Upper lobe of right lung (tissue), 1 donor: ENCODE measurements around the gene KCNMA1. TPM values are rescaled to one million over a fixed set of nuclear protein-coding genes. Genes with fewer than 3 reads are reported as not detected.

Experiments
- ATAC-seq: fragments of 200-7000 bp; cut with Tn5 transposase; one replicate; pipeline ENCODE4 v1.9.1; 2020; ENCODE audit warnings: mild to moderate bottlenecking, moderate library complexity
- DNase-seq: peaks from one replicate; pipeline ENCODE4 v3.0.0-alpha.2; 2020
- H3K27ac ChIP-seq: fragments of 200-600 bp; one replicate; pipeline ENCODE4 v1.8.0; 2022
- H3K27me3 ChIP-seq: fragments of 200-600 bp; one replicate; pipeline ENCODE4 v1.8.0; 2022; ENCODE audit warnings: mild to moderate bottlenecking
- H3K36me3 ChIP-seq: fragments of 200-600 bp; one replicate; pipeline ENCODE4 v1.8.0; 2022
- H3K4me1 ChIP-seq: fragments of 200-600 bp; one replicate; pipeline ENCODE4 v1.8.0; 2022
- H3K4me3 ChIP-seq: fragments of 200-600 bp; one replicate; pipeline ENCODE4 v1.8.0; 2022; ENCODE audit warnings: mild to moderate bottlenecking
- H3K9me3 ChIP-seq: fragments of 200-600 bp; one replicate; pipeline ENCODE4 v1.8.0; 2022
- CTCF ChIP-seq: fragments of 200-600 bp; IDR thresholded peaks from one replicate; pipeline ENCODE4 v1.8.0; 2022; ENCODE audit warnings: antibody characterized with exemption
- intact Hi-C: fragments of 100-400 bp; cut with DNase I; formaldehyde crosslinking; loops from one replicate; pipeline ENCODE4 v1.11.0; 2022
- total RNA-seq: library from RNA; stranded (reverse); fragmentation: NEBNext Ultra II Directional; extraction: Animal tissue kit (Norgen Biotek cat#: 25700); gene quantifications from one replicate; pipeline ENCODE4 v1.2.1, GENCODE V29; 2021
- donor health status: DM: no; HTN: yes; CAD: no; lungs with severe emphysema.

KCNMA1 gene
- total RNA-seq, 1 donor from 2014 or later = 26.3 TPM

DNA sequence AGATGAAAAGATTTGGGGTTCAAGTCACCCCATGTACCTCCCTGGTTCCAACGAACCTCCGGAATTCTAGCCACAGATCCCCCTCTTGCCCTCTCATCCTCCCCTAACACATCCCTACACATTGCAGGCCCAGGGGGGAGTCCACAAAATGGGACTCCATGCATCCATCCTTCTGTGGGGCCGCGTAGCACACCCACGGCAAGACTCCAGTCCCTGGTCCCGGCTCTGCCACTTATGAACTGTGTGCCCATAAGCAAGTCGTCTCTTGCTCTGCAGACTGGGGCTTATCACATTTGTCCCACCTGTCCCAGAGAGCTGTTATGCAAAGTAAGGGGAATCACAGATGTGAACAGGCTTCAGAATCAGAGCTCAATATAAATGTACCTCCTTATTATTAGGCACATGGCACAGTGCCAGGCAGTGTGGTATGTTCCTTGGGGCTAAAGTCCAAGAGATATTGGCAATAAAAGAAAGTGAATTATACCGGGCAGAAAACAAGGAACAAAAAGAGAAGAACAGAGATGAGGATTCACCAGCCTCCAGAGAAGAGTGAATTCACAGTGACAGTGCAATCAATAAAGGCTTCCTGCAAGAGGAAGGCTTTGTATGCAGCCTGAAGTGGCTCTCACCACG is 73.9 kb downstream of the KCNMA1 start:
- Histone ChIP-seq H3K4me1 (no peaks in the 10 kb centered on the region), H3K4me3 (no peak overlapping the region), H3K36me3 (no peaks in the 10 kb centered on the region), H3K27me3 (no peaks in the 10 kb centered on the region), H3K27ac (no peak overlapping the region), H3K9me3 (no peaks in the 10 kb centered on the region)
- ATAC-seq (no peak), DNase-seq (no peak)
- intact Hi-C loops = no loop called here
- no peak for TF ChIP-seq CTCF

DNA sequence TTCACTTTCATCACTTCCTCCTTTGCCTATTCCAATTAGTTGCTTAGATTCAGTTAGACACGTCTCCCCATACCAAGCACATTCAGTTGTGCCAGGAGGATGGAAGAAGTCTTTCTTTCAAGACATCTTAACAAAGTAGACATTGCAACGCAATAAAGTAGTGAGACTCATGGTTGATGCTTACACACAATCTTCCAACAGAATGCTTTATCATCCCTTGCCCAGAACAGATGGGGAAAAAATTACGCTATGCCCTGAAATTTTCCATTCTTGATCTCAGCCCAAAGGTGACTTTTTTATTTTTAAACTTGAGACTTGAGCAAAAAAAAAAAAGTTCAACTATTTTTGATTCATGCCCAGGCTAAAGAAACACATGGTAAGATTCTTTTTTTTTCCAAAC is 74.9 kb downstream of the KCNMA1 start:
- Histone ChIP-seq H3K4me3 (no peak overlapping the region), H3K27ac (no peak overlapping the region), H3K9me3 (no peaks in the 10 kb centered on the region), H3K36me3 (no peaks in the 10 kb centered on the region), H3K27me3 (no peaks in the 10 kb centered on the region), H3K4me1 (no peaks in the 10 kb centered on the region)
- ATAC-seq = no peak
- no peak for TF ChIP-seq CTCF
- intact Hi-C loops = no loop called here
- DNase-seq = no peak

DNA sequence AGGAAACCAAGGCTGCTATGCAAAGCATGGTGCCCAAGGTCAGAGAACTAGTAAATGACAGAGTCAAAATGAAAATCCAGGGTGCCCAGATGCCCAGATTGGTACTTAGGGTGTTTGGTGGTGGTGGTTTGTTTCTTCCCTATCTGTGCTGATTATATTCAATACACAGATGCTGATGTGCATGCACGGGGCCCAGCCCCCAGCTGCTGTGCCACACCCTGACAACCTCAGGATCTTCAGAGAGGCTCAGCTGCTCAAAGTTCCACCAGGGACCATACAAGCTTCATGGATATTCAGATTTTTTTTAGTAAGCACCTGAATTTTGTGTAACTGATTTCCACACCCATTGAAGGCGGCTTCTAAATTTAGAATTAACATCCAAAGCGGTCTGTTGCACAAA is 75.6 kb downstream of the KCNMA1 start:
- Histone ChIP-seq H3K9me3 (no peaks in the 10 kb centered on the region), H3K27me3 (no peaks in the 10 kb centered on the region), H3K27ac (no peak overlapping the region), H3K36me3 (no peaks in the 10 kb centered on the region), H3K4me3 (no peak overlapping the region), H3K4me1 (no peaks in the 10 kb centered on the region)
- DNase-seq (no peak), ATAC-seq (no peak)
- no peak for TF ChIP-seq CTCF
- intact Hi-C loops = no loop called here

DNA sequence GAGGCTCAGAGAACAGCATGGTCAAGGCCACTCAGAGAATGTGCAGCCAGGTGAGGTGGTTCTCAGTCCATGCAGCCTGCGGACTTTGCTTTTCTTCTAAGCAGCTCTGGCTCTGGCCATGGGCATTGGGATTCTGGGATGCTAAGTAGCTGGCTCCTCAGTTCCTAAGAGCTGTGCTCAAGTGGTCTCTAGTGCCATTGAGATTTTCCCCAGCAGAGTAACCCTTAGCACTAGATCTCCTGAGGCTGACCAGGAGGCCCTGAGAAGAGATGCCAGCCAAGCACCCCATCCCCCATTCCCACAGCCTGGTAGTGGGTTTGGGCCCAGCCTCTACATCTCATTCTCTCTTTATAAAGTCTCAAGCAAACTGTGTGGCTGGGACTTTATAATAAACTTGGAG is 77.1 kb downstream of the KCNMA1 start:
- no peak overlapping the region for H3K4me3 ChIP-seq
- no peaks in the 10 kb centered on the region for H3K9me3 ChIP-seq
- ATAC-seq = peak; percentile 75
- DNase-seq = no peak
- H3K27ac ChIP-seq = no peak overlapping the region
- peaks cover 3% of the 10 kb centered on the region for H3K4me1 ChIP-seq
- intact Hi-C loops = no loop called here
- H3K36me3 ChIP-seq = no peaks in the 10 kb centered on the region
- no peak for TF ChIP-seq CTCF
- no peaks in the 10 kb centered on the region for H3K27me3 ChIP-seq

- no peaks in the 10 kb centered on the region for H3K27me3 ChIP-seq
- no peak for DNase-seq
- no peak overlapping the region for H3K27ac ChIP-seq
- H3K9me3 ChIP-seq = no peaks in the 10 kb centered on the region
- ATAC-seq = no peak
- no peaks in the 10 kb centered on the region for H3K36me3 ChIP-seq
- intact Hi-C loops = no loop called here
- no peak overlapping the region for H3K4me3 ChIP-seq
- peaks cover 5% of the 10 kb centered on the region for H3K4me1 ChIP-seq
- TF ChIP-seq CTCF = no peak
Measured at GRCh38 chr10:77560052-77560451, 77.6 kb downstream of the KCNMA1 start.
